Measurements from ENCODE around the gene RSPO1.

DNA sequence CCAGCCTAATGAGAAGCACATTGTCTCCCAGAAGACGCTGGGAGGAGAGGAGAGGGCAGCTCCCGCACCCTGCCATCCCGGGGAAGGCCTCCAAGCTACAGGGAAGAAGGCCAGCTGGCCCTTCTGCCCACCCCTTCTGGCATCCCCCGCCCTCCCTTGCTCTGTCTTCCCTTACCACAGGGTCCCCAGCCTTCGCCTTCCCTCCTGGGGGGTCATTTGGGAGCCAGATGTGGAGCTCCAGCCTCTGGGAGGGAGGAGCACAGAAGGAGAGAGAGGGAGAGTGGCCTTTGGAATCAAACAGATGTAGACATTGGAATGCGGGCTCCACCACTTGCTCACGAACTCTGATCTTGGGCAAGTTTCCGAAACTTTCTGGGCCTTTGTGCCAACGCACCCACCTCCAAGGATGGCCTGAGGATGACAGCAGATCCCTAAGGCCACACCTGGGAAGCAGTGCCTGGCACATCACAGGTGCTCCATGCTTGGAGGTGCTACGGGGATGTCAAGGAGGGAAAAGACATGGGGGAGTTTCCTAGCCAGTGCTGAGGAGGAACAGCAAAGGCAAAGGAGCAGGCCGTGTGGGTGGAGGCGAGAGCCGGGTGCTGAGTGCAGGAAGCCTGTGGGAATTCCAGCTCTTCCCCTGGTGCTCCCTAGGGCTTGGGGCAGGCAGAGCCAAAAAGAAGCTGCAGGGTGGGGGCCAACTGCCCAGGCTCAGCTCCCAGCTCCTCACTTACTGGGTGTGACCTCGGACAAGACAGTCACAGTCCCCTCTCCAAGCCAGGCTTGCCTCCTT, 23.1 kb upstream of the RSPO1 start:
- TF ChIP-seq, protein P1, sequence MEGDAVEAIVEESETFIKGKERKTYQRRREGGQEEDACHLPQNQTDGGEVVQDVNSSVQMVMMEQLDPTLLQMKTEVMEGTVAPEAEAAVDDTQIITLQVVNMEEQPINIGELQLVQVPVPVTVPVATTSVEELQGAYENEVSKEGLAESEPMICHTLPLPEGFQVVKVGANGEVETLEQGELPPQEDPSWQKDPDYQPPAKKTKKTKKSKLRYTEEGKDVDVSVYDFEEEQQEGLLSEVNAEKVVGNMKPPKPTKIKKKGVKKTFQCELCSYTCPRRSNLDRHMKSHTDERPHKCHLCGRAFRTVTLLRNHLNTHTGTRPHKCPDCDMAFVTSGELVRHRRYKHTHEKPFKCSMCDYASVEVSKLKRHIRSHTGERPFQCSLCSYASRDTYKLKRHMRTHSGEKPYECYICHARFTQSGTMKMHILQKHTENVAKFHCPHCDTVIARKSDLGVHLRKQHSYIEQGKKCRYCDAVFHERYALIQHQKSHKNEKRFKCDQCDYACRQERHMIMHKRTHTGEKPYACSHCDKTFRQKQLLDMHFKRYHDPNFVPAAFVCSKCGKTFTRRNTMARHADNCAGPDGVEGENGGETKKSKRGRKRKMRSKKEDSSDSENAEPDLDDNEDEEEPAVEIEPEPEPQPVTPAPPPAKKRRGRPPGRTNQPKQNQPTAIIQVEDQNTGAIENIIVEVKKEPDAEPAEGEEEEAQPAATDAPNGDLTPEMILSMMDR (IDR thresholded peaks at IDR 0.05 in 2 of 3, conservative IDR thresholded peaks at IDR 0.05 in 1 of 3; ENCODE audit: control insufficient read depth in 2 of 3, extremely low read depth in 1 of 3, insufficient read depth in 1 of 3, low read depth in 3 of 3, low read length in 3 of 3): no peak
- TF ChIP-seq FOXK2 (IDR thresholded peaks at IDR 0.05) (no peak), MXI1 (IDR thresholded peaks at IDR 0.05; ENCODE audit: low read depth, low read length) (no peak), EZH2 (IDR thresholded peaks at IDR 0.05; ENCODE audit: borderline replicate concordance, control insufficient read depth, low read depth, low read length) (no peak), ZNF24 (IDR thresholded peaks at IDR 0.05) (no peak), IKZF1 (conservative IDR thresholded peaks at IDR 0.05) (no peak)
